RWPE2 (cell line): ENCODE data around the gene AHSG.

Experiments
- ATAC-seq: fragments of 200-7000 bp; cut with Tn5 transposase; 3 replicates; pipeline ENCODE4 v1.9.1; 2021; ENCODE audit warnings: low read depth
- DNase-seq: peaks from one replicate; pipeline ENCODE4 v3.0.0-alpha.2; 2020; ENCODE audit warnings: low spot score
- H3K27ac ChIP-seq: fragments of 450-650 bp; 2 replicates; pipeline ENCODE4 v1.5.1; 2017; ENCODE audit warnings: mild to moderate bottlenecking; ENCODE audit not compliant: poor library complexity, severe bottlenecking
- H3K27me3 ChIP-seq: fragments of 250-450 bp; sonication (Bioruptor Pico); 2 replicates; pipeline ENCODE4 v1.5.1; 2021; ENCODE audit warnings: mild to moderate bottlenecking, moderate library complexity; ENCODE audit not compliant: insufficient read depth, poor library complexity, severe bottlenecking
- H3K36me3 ChIP-seq: fragments of 250-450 bp; sonication (Bioruptor Pico); 2 replicates; pipeline ENCODE4 v1.5.1; 2020; ENCODE audit warnings: low read depth, mild to moderate bottlenecking, moderate library complexity
- H3K4me1 ChIP-seq: fragments of 250-450 bp; sonication (Bioruptor Pico); 2 replicates; pipeline ENCODE4 v1.5.1; 2021; ENCODE audit warnings: mild to moderate bottlenecking, moderate library complexity; ENCODE audit not compliant: insufficient read depth, poor library complexity, severe bottlenecking
- H3K4me3 ChIP-seq: fragments of 250-450 bp; sonication (Bioruptor Pico); 2 replicates; pipeline ENCODE4 v1.5.1; 2021; ENCODE audit warnings: mild to moderate bottlenecking, moderate library complexity; ENCODE audit not compliant: severe bottlenecking
- H3K9me3 ChIP-seq: fragments of 250-450 bp; sonication (Bioruptor Pico); 2 replicates; pipeline ENCODE4 v1.5.1; 2021; ENCODE audit warnings: mild to moderate bottlenecking, moderate library complexity; ENCODE audit not compliant: severe bottlenecking
- CTCF ChIP-seq: fragments of 450-650 bp; IDR thresholded peaks from one replicate; pipeline ENCODE4 v1.5.1; 2017; ENCODE audit warnings: mild to moderate bottlenecking, moderate library complexity; ENCODE audit not compliant: poor library complexity, severe bottlenecking

The AHSG gene

DNA sequence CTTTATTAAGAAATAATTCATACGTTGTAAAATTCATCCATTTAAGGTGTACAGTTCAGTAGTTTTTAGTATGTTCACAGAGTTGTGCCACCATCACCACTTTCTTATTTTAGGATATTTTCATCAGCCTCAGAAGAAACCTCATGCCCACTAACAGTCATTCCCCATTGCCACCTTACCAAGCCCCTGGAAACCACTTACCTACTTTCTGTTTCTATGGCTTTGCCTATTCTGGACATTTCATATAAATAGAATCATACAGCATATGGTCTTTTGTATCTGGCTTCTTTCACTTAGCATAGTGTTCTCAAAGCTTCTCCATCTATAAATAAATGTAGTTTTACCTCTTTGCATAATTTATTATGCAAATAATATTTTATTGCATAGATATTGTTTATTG is 34.0 kb downstream of the AHSG start:
- no peak for TF ChIP-seq CTCF
- H3K4me1 ChIP-seq, result peaks cover 2% of the 10 kb centered on the region
- DNase-seq (no peak), ATAC-seq (no peak)
- no peak overlapping the region for H3K4me3 ChIP-seq
- H3K27ac ChIP-seq, result no peak overlapping the region
- H3K36me3 ChIP-seq, result no peaks in the 10 kb centered on the region
- H3K9me3 ChIP-seq, result no peaks in the 10 kb centered on the region
- H3K27me3 ChIP-seq, result no peaks in the 10 kb centered on the region

DNA sequence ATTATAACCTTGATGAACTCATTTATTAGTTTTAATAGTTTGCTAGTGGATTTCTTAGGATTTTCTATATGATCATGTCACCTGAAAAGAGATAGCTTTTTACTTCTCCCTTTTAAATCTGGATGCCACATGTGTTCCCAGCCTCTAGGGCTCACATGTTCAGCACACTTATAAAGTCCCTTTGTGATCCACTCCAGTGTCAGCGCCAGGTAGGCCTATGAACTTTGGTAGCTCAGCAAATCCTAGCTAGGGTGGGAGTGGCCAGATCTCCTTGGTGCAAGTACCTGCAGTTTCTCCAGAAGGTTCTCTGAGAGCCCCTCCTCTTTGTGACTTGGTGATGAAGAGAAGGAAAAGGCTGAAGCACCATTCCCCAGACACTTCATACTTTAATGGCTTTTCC is 36.0 kb downstream of the AHSG start:
- Histone ChIP-seq H3K4me3 (no peak overlapping the region), H3K36me3 (no peaks in the 10 kb centered on the region), H3K27me3 (no peaks in the 10 kb centered on the region), H3K27ac (no peak overlapping the region), H3K4me1 (peaks cover 2% of the 10 kb centered on the region), H3K9me3 (no peaks in the 10 kb centered on the region)
- ATAC-seq (no peak), DNase-seq (no peak)
- TF ChIP-seq CTCF, result no peak

DNA sequence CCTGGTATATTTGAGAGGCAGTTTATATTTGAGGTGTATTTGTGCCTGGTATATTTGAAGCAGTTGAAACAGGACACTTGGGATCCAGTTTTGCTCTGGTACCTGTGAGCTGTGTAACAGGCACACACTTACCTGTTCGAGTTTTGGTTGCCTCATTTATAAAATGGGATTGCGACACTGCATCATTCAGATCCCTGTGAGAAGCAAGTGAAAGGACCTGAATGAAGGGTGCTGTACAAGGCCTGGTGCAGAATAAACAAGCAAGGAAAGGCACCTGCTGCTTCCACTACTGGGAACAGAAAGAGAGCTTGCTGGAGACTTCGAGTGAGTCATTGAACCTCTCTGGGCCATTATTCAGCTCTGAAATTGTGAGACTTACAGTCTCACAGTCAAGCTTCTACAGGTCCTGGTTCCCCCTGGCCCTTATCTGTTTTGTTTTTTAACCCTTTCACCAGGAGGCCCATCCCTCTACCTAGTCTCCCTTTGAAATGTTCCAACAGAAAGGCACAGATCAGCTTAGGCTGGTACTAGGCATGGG is 38.9 kb downstream of the AHSG start:
- H3K9me3 ChIP-seq, result no peaks in the 10 kb centered on the region
- ATAC-seq (no peak), DNase-seq (no peak)
- H3K27me3 ChIP-seq, result no peaks in the 10 kb centered on the region
- TF ChIP-seq CTCF, result no peak
- no peaks in the 10 kb centered on the region for H3K36me3 ChIP-seq
- no peak overlapping the region for H3K4me3 ChIP-seq
- no peak overlapping the region for H3K27ac ChIP-seq
- no peaks in the 10 kb centered on the region for H3K4me1 ChIP-seq

DNA sequence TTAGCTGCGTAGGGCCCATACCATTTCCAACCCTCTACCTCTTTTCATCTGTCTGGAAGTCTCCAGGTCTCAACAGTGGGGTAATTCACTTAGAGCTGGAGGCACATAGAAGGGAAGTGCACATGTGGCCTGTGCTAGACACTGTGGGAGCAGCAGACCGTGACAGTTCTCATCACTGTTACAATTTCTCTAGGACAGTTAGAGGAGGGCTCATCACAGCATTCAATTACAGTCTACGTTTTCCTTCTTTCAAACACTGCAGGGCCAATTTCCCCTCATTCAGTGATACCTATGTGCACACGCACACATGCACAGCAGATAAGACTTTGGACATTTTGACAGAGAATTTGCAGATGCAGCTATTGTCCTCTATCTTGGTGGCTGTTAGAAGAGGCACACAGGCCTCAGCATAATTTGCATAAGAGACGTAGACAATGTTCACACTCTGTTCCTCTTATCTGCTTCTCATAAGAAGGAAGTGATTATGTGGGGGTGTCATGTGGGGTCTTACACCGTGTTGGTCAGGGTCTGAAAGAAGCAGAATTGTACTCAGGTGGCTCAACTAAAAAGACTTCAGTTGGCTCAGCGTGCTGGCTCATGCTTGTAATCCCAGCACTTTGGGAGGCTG is 40.3 kb downstream of the AHSG start:
- no peak overlapping the region for H3K27ac ChIP-seq
- no peak for ATAC-seq
- H3K4me1 ChIP-seq, result no peaks in the 10 kb centered on the region
- H3K9me3 ChIP-seq, result no peaks in the 10 kb centered on the region
- no peaks in the 10 kb centered on the region for H3K36me3 ChIP-seq
- DNase-seq, result no peak
- no peak overlapping the region for H3K4me3 ChIP-seq
- no peak for TF ChIP-seq CTCF
- H3K27me3 ChIP-seq, result no peaks in the 10 kb centered on the region

DNA sequence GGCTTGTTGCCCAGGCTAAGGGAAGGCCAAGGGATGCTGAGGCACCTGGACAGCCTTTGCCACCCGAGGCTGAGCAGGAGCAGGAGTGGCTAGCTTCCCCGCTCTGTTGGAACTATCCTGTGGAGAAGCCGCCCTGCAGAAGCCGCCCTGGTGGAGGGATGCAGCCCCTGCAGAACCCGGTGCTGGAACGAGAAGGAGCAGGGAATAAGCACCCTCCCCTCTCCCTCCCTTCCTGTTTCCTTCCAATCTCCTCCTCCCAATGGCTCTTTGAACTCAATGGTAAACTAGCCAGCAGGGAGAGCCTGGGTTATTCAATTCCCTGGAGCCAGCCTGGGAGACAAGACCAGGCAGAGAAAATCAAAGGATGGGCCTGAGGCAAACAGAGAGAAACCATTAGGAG is 41.1 kb downstream of the AHSG start:
- Histone ChIP-seq H3K9me3 (no peaks in the 10 kb centered on the region), H3K27me3 (no peaks in the 10 kb centered on the region), H3K36me3 (no peaks in the 10 kb centered on the region), H3K4me1 (no peaks in the 10 kb centered on the region), H3K27ac (no peak overlapping the region), H3K4me3 (no peak overlapping the region)
- ATAC-seq (no peak; the same call in 2 of the 3 replicates), DNase-seq (no peak)
- TF ChIP-seq CTCF, result no peak
